ENCODE results near the gene CAPN13.

DNA sequence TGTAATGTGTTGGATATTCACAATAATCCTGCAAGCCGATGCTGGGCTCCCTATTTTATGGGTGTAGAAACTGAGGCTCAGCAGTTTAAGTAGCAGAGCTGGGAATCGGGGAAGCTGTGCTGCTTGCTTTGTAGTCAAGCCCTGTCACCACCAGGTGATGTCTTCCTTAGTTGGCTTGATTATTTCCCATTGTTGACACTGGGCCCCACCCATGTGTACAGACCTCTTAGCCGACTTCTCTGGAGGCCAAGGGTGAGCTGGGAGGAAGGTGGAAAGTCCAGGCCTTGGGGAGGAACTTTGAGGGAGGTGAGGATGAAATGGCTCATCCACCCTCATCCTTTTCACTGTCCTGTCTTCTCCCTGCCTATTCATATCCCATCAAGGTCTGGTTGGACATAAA lies 60.0 kb downstream of the CAPN13 start:
- TF ChIP-seq TAF1 (IDR thresholded peaks at IDR 0.05; ENCODE audit: borderline replicate concordance, low read depth, low read length), result no peak
- no peak for TF ChIP-seq POLR2AphosphoS5 (IDR thresholded peaks at IDR 0.05; ENCODE audit: low read depth, low read length)
- no peak for TF ChIP-seq POLR2A (IDR thresholded peaks at IDR 0.05; ENCODE audit: low read depth, low read length)
